DLD1 (cell line): ENCODE measurements around the gene PLLP.

Experiments
- in situ Hi-C: cut with HindIII; loops from 2 replicates; pipeline ENCODE4 v1.10.0; 2017; ENCODE audit warnings: low sequenced_read_pairs

Gene PLLP

DNA sequence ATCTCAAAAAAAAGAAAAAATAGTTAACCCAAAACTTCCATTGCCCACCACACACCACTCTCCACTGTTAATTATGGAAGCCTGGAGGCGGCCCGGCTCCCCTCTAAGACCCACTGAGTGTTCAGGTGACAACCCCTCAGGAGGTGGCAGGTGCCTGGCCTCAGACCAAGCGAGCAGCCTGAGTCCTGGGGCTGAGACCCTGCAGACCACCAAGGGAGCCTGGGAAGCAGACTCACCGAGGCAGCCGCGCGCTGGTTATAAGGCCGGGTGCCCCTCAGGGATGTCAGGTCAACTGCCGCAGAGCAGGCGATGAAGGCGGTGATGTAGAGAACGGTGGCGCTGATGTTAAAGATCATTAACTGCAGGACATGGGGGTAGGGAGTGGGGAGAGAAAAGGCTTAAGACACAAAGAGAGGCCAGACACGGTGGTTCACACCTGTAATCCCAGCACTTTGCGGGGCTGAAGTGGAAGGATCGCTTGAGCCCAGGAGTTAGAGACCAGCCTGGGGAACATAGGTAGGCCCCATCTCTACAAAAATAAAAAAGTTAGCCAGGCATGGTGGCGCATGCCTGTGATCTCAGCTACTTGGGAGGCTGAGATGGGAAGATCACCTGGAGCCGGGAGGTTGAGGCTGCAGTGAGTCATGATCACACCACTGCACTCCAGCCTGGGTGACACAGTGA lies 26.1 kb downstream of the PLLP start:
- in situ Hi-C loops: no loop called here

DNA sequence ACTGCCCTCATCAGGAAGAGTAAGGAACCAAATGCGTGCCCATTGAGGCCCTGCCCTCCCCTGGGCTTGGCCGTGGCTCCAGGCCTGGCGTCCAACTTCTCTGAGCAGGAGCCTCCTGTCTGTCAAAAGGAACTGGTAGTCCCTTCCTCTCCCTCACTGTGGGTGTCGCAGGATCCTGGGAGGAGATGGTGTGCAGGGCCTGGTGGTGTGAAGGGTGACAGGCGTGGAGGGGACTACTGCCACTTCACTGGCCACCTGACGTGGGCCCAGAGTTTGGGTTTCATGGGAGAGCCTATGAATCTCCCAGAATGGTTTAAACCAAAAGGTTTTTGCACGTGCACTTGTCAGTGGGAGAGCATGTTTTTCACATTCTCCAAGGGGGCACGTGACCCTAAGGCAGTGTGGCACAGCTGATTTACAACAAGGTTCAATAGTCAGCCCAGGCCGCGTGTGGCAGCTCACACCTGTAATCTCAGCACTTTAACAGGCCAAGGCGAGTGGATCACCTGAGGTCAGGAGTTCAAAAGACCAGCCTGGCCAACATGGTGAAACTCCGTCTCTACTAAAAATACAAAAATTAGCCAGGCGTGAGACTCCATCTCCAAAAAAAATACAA lies 26.9 kb downstream of the PLLP start:
- in situ Hi-C loops: no loop called here

DNA sequence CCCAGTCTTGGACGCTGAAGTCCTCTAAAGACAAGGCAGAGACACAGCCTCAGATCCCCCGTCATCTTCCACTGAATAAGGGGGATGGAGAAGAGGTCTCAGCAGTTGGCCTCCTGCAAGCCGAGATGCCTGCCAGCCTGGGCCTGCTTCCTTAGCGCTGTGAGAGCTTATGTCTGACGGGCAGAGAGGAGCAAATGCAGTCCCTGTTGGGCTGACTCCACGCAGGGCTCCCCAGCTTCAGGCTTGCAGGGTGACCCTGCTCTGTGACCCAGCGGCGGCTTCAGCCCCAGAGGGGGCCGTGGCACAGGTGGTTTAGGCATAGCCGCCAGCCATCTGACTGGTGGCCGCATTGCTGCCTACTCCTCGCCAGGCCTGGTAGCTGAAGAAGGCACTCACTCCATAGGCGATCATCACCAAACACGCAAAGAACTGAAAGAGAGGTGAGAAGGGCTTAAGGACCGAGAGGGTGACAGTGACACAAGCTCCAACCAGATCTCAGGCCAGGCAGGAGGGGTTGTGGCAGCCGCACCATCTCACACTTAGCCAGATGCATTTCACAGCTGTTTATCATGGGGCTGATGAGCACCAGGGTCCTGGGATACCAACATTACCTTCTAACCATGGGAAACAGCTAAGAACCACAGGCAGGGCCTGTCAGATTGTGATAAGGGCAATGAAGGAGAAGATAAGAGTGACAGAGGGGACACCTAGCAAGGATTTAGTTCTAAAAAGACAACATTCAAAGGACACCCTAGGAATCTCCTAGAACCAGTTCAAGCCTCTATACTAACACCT lies 27.7 kb downstream of the PLLP start:
- in situ Hi-C loops: no loop called here

DNA sequence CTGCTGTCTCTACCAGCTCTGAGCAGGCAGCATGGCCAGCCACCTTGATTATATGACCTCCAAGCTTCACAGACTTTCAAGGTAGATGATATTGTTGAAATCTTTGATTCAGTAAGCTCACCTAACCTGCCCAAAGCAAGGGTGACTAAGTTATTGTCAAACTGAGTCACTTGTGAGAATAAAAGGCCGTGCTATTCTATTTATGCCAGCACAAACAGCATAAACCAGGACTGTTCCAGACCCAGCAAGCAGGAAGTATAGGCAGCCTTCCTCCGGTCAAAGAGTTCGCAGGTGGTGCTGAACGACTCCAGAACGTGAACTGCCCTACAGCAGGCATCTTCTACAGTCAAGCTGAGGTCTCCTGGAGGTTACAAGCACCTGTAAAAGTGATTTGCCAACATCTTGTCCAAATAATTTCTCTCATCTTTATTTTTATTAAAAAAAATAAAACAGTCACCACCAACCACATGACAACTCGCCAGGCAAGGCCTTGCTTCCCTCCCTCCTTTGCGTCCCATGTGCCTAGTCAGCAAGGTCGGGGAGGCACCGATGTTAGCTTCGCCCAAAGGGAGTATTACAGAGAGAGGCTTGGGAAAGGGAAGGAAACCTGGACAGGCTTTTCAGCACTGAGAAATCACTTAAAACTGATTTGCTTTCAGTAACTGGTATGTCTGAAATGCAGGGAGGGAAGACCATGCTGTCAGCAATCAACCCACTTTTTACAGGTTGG lies 28.6 kb downstream of the PLLP start:
- in situ Hi-C loops: no loop called here

DNA sequence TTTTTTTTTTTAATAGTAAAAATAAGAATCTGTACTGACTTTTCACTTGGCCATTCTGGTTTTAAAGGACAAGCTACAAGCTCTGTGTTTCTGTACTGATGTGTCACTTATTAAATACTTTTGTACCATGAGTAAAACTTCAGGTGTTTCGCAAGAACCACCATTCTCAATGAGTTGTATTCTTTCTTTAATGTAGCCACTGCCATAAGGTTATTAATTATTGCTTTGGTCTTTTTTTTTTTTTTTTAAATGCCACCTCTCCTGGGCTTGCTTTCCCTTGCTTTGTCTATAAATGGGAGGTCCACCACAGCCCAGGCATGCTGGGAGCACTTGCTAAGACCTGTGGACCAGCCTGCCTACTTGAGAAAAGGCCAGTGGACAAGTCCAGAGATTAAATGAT lies 31.0 kb downstream of the PLLP start:
- in situ Hi-C loops: no loop called here

DNA sequence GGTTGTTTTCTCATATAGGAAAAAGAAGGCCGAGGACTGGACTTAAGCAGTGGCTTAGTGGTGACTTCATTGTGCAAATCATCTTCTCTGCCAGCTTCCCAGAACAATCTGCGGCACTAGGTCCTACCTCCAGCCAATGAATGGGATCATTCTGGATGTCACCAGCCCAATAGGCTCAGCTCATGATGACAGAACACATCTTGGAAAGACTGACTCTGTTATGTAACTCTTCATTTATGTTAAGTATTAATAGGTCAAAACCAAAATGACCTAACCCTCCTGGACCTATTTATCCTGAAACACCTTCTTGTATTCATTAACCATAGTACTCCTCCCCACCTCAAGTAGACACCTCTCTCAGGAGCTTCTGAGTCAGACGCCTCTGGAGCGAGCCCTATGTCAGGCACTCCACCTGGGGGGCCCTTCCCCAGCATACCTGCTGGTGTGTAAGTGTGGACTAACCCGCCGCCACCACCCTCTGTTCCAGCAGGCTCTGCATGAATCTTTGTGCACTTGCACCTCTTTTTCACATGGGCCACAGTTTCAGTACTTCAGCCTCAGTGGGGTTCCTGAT lies 32.2 kb downstream of the PLLP start:
- in situ Hi-C loops: no loop called here

DNA sequence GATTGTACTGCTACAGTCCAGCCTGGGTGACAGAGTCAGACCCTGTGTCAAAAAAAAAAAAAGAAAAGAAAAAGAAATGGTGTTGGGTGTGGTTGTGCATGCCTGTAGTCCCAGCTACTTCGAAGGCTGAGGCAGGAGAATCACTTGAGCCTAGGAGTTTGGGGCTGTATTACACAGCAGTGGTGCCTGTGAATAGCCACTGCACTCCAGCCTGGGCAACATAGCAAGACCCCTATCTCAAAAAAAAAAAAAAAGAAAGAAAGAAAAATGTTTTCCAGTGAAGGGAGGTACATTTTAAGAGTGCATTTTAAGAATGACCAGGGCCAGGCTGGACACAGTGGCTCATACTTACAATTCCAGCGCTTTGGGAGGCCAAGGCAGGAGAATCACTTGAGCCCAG lies 33.1 kb downstream of the PLLP start:
- in situ Hi-C loops: no loop called here

DNA sequence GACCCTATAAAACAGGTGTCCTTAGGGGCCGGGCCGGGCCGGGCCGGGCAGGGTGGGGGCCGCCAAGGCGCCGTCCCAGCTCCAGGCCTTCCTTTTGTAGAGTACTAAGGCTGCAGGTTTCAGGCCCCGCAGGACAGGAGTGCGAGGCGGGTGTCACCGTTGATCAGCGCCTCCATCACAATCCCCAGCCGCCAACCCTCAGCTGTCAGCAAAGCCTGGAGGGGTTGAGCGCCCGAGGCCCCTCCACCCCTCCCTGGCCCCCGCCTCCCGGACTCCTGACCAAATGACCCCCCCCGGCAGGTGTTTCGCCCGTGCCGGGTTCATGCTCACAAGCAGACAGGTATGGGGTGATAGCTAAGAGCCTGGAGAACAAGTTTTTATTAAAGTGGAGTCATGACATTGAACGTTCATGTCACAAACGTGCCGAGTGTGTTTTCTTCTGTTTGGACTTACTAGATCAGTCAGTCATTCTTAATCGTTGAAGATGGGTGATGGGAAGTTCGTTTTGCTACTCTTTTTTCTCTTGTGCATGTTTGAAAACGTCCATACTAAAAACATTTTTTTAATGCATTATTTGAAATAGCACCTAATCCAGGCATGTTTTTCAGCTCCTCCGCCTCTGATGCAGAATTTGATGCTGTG lies 38.9 kb downstream of the PLLP start:
- in situ Hi-C loops: no loop called here

DNA sequence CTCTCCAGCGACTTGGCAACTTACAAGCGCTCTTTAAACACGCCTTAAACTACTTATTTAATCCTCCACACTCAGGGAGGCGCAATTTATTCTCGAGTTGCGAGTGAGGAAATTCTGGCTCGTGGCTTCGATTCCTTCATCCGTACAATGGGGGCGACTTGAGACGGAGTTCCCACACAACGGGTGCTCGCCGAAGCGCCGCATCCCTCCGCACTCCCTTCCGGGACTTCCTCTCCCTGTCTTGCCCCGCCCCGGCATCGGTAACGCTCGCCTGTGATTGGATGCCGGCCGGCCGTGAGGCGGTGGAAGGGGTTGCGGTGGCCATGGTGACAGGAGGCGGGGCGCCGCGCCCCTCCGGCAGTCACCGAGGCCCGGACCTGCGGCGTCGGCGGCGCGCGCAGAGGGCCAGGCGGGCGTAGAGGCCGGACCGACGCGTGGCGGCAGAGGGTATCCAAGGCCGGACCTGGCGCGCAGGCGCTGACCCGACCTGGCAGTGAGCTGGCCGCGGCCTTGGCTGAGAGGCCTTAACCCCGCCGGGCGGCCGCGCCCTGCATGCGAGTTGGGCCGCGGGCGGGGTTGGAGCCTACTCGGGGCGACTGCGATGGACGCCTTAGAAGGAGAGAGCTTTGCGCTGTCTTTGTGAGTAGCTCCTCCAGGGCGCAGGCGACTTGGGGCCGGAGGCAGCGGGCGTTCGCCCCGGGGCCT lies 39.6 kb downstream of the PLLP start, which contains the start of gene ARL2BP:
ARL2BP (plus strand) TSS at position 493 of the 705 bp plus-strand sequence; CDS start at position 602, 109 bp downstream.
- in situ Hi-C loops: no loop called here

DNA sequence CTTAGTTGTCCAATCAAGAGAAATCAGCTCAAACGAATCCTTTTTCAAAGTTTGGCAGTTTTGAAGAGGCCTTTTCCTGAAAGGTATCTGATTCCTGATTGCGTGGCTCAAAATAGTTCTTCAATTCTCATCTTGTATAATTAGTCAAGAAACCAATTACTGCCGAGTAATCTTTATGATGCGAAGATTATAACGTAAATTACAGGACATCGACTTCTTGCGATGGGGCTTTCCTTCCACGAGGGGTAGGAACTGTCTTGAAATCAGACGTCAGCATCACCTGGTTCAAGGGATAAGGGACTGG lies 40.1 kb downstream of the PLLP start:
- in situ Hi-C loops: no loop called here

DNA sequence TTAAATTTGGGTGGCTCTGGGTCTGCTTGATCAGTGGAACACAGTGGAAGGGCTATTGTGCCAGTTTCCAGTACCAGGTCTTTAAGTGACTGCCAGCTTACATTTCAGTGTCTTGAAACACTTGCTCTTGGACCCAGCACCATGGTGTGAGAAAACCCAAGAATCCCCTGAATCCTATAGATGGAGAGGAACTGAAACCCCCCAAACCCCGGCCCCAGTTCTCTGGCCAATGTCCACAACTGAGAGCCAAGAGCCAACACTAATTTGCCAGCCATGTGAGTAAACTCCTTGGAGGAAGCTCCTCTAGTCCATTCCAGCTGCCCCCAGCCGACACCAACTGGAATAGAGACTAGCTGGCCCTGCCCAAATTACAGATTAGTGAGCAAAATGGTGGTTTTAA lies 41.8 kb downstream of the PLLP start:
- in situ Hi-C loops: no loop called here

DNA sequence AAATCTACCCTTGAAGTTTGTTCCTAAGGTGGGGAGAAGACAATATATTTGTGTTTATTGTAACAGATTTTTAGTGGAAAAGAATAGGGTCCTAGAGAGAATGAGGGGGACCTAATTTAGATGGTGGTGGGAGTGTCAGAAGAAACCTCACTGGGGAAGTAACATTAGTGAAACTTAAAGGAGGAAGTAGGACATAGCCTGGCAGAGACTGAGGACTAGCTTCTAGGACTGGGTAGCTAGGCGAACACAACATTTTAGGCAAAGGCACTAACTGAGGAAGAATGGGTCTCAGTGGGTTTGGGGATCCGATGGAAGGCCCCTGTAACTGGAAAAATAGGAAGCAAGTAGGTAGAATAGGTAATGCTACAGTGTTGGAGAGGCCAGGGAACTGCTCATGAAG lies 43.6 kb downstream of the PLLP start:
- in situ Hi-C loops: no loop called here

DNA sequence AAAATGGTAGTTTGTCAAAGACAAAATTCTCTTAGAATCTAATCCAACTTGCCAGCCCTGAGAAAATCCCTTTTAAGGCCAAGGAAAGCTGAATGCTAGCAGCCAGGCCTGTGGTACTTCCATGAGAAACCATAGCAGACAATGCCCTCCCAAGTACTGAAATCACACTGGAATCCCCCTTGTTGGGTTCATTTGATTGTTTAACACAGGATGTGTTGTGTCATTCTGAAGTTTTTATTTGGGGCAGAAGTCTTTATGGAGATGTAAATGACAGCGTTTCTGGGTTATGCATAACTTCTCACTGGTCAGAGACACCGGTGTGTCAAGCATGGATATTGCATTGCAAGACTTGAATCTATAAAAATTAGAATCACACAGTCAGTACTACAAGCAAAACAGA lies 45.4 kb downstream of the PLLP start:
- in situ Hi-C loops: no loop called here

DNA sequence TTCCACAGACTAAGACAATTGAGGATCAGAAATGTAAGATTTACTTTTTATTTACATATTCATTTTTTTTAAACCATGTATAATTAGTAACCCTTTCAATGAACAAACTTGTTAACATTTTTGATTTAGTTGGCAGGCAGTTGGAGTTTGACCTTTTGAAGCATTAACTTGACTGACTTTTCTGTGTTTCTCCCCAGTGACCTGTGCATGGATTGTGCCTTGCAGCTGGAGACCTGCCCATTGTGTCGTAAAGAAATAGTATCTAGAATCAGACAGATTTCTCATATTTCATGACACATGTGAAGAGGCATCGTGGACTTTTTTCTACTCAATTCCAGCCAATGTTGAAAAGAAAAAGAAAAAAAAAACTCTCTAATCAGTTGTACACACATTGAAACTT lies 45.8 kb downstream of the PLLP start:
- in situ Hi-C loops: no loop called here

DNA sequence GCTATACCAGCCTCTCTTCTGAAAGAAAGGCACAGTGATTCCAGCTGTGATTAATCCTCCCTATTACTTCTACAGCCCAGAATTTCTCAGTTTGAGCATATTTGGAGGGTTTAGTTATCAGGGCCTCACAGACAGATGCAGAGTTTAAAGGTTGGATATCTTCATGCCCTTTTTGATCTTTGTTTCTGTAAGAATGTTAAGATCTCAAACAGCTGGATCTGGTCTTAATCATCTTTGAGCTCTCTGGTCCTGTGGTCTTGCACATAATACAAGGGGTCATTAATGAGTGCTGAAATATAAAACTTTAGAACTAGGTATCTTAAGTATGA lies 48.5 kb downstream of the PLLP start:
- in situ Hi-C loops: no loop called here

DNA sequence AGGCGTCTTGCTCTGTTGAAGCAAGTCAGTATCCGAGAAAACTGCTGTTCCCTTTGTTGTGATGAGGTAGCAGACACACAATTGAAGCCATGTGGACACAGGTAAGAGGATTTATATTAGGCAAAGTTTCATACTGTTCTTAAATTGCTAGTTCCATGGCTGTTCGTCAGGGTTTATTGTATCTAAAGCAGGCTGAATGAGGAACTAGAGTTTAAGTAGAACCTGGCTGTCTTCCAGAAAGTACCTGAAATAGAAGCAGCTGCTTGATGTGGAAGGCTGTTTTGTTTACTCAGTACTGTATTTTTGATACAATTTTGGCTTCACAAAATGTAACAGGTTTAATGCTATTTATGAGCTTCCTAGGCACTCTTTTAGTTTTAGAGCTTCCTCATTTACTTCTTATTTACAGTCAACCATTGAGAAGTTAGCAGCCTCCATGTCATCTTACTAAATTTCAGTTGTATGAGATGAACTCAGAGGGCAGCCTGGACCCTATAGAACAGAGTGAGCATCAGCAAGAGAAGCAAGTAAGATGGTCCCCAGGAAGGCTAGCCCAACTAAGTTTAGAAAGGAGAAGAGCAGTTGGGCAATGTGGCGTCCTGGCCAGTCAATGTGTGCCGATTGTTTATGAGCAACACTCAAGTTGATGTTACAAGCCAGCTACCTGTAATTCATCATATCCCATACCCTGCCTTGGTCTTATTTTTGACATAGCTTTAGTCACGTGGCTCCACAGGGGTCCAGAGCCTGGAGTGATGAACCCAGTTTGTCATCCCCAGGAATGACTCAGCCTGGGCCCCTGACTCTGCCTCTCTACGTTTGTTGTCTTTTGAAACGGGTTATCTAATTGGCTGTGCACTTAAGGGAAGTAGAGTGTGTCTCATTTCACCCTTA lies 49.1 kb downstream of the PLLP start:
- in situ Hi-C loops: no loop called here

DNA sequence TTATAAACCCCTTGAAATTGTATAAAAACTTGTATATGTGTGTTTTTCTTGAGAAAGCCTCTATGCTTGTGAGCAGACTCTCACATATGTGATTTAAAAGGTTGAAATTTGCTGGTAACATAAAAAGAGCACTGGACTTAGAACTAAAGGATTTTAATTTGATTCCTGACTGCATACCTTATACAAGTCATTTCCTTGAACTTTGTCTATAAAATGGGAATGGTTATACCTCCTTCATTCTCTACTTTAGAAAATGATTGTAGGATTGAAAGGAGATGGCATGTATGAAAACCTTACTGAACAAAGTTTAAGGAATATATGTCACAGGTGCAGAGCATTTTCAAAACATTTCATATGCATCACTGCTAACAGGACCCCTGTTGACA lies 49.8 kb downstream of the PLLP start:
- in situ Hi-C loops: no loop called here

DNA sequence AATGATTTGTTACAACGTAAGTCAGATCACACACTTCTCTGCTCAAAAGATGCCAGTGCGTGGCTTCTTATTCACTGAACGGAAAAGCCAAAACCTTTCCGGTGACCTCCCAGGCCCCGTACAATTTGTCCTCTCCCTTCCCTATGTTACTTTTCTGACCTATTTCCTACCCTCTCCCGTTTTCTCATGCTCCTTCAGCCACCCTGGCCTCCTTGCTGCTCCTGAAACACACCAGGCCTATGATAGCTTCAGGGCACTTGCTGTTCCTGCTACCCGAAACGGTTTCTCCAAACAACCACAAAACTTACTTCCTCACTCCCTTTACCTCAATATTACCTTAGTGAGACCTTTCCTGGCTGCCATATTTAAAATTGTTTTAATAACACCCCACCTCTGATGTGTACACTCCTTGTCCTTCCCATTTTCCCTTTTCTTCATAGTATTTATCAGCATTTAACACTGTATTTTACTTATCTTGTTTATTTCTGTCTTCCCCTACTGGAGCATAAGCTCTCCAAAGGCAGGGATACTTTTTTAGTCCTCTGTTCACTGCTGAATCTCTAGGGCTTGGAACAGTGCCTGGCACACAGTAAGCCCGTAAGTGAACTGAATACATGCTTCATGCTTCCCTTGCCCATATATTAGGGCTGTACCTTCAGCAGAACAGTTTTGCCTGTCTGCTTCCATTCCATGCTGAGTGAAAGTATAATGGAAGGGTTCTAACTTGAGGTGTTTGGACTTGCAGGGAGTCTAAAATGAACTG lies 50.3 kb downstream of the PLLP start:
- in situ Hi-C loops: no loop called here
